Type B pancreatic cell (in vitro differentiated cells): ENCODE measurements around the gene KPNA5. TPM values are rescaled to one million over a fixed set of nuclear protein-coding genes. Genes with fewer than 3 reads are reported as not detected.
"Not testable (repeated sequence)": the region's sequence is repeated elsewhere in the genome, so short reads cannot be mapped to it uniquely, and the experiment has no call there.

ENCODE experiments used
- DNase-seq: peaks from one replicate; pipeline ENCODE4 v3.0.0; 2021; ENCODE audit warnings: mixed read lengths; ENCODE audit not compliant: unreplicated experiment; ENCODE audit errors: extremely low spot score
- H3K27ac Mint-ChIP-seq: 2 replicates; pipeline ENCODE4 v1.8.0; 2021; ENCODE audit warnings: mild to moderate bottlenecking, mixed read lengths
- H3K27me3 Mint-ChIP-seq: 2 replicates; pipeline ENCODE4 v1.8.0; 2021; ENCODE audit warnings: mixed read lengths
- H3K36me3 Mint-ChIP-seq: 2 replicates; pipeline ENCODE4 v1.8.0; 2021; ENCODE audit warnings: mixed read lengths
- H3K4me1 Mint-ChIP-seq: one replicate; pipeline ENCODE4 v1.8.0; 2021; ENCODE audit warnings: mixed read lengths; ENCODE audit not compliant: unreplicated experiment
- H3K4me3 Mint-ChIP-seq: 2 replicates; pipeline ENCODE4 v1.8.0; 2021; ENCODE audit warnings: mild to moderate bottlenecking, mixed read lengths
- H3K9me3 Mint-ChIP-seq: 2 replicates; pipeline ENCODE4 v1.8.0; 2021; ENCODE audit warnings: mixed read lengths
- total RNA-seq: library from RNA; stranded (reverse); gene quantifications from 2 replicates; pipeline ENCODE4 v1.2.1, GENCODE V29; 2021; ENCODE audit warnings: low replicate concordance
- TF ChIP-seq, protein P1 (sequence below): fragments of 200-600 bp; sonication (generic); conservative IDR thresholded peaks from 2 replicates; pipeline ENCODE4 v1.5.0; 2021; ENCODE audit warnings: antibody characterized with exemption, mild to moderate bottlenecking

Gene KPNA5
- total RNA-seq, 1 donor from 2014 or later: 12.6 TPM

DNA sequence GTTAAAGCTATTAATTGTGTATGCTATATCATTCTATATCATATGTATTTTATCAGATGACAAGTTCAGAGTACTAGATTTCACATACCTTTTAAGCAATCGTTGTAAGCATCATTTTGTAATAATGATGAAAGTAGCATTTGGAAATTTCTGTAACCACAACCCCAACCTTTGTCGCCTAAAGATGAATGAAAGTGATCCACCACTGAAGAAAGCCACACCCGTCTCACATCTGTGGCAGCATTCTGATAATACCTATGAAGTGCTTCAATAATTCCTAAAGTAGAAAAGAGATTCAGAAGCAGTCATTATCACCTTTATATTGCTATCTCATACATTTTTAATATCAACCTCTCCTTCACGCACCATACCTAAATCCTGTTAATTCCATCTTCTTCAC is 29.1 kb upstream of the KPNA5 start:
- no peak for DNase-seq
- peaks cover 4% of the 10 kb centered on the region for H3K4me1 Mint-ChIP-seq
- TF ChIP-seq, protein P1, sequence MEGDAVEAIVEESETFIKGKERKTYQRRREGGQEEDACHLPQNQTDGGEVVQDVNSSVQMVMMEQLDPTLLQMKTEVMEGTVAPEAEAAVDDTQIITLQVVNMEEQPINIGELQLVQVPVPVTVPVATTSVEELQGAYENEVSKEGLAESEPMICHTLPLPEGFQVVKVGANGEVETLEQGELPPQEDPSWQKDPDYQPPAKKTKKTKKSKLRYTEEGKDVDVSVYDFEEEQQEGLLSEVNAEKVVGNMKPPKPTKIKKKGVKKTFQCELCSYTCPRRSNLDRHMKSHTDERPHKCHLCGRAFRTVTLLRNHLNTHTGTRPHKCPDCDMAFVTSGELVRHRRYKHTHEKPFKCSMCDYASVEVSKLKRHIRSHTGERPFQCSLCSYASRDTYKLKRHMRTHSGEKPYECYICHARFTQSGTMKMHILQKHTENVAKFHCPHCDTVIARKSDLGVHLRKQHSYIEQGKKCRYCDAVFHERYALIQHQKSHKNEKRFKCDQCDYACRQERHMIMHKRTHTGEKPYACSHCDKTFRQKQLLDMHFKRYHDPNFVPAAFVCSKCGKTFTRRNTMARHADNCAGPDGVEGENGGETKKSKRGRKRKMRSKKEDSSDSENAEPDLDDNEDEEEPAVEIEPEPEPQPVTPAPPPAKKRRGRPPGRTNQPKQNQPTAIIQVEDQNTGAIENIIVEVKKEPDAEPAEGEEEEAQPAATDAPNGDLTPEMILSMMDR: no peak
- no peaks in the 10 kb centered on the region for H3K27me3 Mint-ChIP-seq
- H3K9me3 Mint-ChIP-seq: no peaks in the 10 kb centered on the region
- H3K27ac Mint-ChIP-seq: no peak overlapping the region
- H3K36me3 Mint-ChIP-seq: peaks cover 10% of the 10 kb centered on the region
- no peak overlapping the region for H3K4me3 Mint-ChIP-seq

DNA sequence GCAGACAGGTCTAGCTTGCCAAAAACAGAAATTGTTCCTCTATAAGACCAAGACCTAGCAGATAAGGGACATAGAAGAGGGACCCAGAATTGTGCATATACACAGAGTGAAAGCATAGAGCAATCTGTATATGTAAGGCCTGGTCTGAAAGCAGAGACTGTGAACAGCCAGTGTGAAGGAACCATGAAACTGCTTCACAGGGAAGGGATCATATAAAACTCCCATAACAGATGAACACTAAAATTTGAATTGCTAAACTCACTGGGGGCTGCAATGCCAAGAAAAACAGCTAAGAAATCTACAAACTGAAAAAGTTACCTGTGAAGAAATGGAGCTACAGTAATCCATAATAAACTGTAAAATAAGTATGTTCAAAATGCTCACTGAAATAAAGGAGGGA is 19.4 kb upstream of the KPNA5 start:
- TF ChIP-seq, protein P1: no peak

DNA sequence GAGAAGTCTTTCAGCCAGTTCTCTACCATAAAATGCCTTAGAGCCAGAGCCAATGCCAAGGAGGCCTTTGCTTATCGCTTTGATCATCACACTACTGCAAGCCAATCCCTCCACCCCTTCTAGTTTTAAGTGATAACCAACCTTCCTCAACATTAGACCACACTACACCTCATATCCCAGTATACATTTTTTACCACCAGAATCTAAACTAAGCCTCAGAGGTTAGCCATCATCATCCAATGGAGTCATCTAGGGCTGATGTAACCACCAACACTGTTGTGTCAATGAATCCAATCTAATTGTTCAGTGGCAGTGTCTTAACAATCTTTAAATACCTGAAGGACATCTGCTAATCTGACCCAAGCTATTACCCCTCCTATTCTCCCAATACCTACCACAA is 18.8 kb upstream of the KPNA5 start:
- no peak for DNase-seq
- no peak overlapping the region for H3K27ac Mint-ChIP-seq
- H3K36me3 Mint-ChIP-seq: peaks cover 12% of the 10 kb centered on the region
- H3K4me1 Mint-ChIP-seq: peaks cover 12% of the 10 kb centered on the region
- H3K9me3 Mint-ChIP-seq: no peaks in the 10 kb centered on the region
- H3K4me3 Mint-ChIP-seq: no peak overlapping the region
- no peaks in the 10 kb centered on the region for H3K27me3 Mint-ChIP-seq
- TF ChIP-seq, protein P1: no peak

More for the DNA sequence above, 19.4 kb upstream of the KPNA5 start:
- Mint-ChIP-seq H3K27me3 (no peaks in the 10 kb centered on the region), H3K4me1 (peaks cover 8% of the 10 kb centered on the region), H3K9me3 (no peaks in the 10 kb centered on the region), H3K36me3 (peaks cover 15% of the 10 kb centered on the region), H3K4me3 (no peak overlapping the region), H3K27ac (no peak overlapping the region)
- no peak for DNase-seq

DNA sequence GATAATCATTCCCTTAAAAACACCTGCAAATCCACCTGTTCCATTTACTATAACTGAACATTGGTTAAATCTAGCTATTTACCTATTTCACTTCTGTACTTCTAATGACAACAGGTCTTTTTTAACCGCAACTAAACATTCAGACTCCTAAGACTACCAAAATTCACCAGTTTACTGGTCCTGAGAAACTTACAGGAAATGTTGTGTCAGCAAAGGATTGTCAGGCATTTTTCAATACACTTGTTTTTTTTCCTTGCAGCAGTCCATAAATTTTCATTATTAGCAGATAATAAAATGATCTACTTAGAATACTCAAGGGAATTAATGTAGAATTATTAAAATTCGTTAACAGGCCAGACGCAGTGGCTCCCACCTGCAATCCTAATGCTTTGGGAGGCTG is 17.7 kb upstream of the KPNA5 start:
- Mint-ChIP-seq H3K9me3 (no peaks in the 10 kb centered on the region), H3K36me3 (peaks cover 9% of the 10 kb centered on the region), H3K4me1 (peaks cover 12% of the 10 kb centered on the region), H3K27me3 (no peaks in the 10 kb centered on the region), H3K4me3 (no peak overlapping the region), H3K27ac (no peak overlapping the region)
- TF ChIP-seq, protein P1: no peak
- no peak for DNase-seq

DNA sequence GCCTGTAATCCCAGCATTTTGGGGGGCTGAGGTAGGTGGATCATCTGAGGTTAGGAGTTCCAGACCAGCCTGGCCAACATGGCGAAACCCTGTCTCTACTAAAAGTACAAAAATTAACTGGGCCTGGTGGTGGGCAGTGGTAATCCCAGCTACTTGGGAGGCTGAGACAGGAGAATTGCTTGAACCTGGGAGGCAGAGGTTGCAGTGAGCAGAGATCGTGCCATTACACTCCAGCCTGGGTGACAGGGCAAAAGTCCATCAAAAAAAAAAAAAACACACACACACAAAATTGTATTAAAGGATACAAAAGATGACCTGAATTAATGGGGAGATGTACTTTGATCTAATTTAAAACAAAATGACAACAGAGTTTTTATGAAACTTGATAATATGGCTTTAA is 16.8 kb upstream of the KPNA5 start:
- H3K36me3 Mint-ChIP-seq, DNase-seq, H3K27ac Mint-ChIP-seq, H3K9me3 Mint-ChIP-seq, H3K27me3 Mint-ChIP-seq: not testable (repeated sequence)
- Mint-ChIP-seq H3K4me1 (peaks cover 12% of the 10 kb centered on the region), H3K4me3 (peak overlapping the region; percentile 26)

DNA sequence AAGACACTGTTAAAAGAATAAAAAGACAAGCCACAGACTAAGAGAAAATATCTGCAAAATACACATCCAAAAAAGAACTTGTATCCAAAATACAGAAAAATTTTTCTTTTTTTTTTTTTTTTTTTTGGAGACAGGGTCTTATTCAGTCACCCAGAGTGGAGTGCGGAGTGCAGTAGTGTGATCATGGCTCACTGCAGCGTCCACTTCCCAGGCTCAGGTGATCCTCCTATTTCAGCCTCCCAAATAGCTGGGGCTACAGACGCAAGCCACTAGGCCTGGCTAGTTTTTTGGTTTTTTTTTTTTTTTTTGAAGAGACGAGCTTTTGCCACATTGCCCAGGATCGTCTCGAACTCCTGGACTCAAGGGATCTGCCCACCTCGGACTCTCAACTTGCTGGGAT is 15.5 kb upstream of the KPNA5 start:
- DNase-seq: no peak
- Mint-ChIP-seq H3K4me1 (peaks cover 12% of the 10 kb centered on the region), H3K4me3 (peak overlapping the region; percentile 68), H3K9me3 (no peaks in the 10 kb centered on the region), H3K27me3 (no peaks in the 10 kb centered on the region), H3K27ac (no peak overlapping the region), H3K36me3 (peaks cover 5% of the 10 kb centered on the region)
- TF ChIP-seq, protein P1: no peak
